GM18499 (cell line): ENCODE measurements around the gene ASXL2.
"Not testable (repeated sequence)": the region's sequence is repeated elsewhere in the genome, so short reads cannot be mapped to it uniquely, and the experiment has no call there.

Experiments used
- ATAC-seq: cut with Tn5 transposase; IDR thresholded peaks from one replicate; pipeline ENCODE4 v1.9.1; 2021; ENCODE audit warnings: moderate number of reproducible peaks; ENCODE audit not compliant: insufficient read depth, unreplicated experiment

Gene ASXL2

GRCh38 chr2:25878361-25879132, at the start of gene ASXL2:
Gene ASXL2, minus strand, starts transcription at chr2:25878487. Its CDS starts 265 bp downstream, at chr2:25878222.
- ATAC-seq, result peak; percentile 71

GRCh38 chr2:25926984-25927756, 48.9 kb upstream of the ASXL2 start:
- no peak for ATAC-seq

GRCh38 chr2:25922501-25922900, 44.2 kb upstream of the ASXL2 start:
- ATAC-seq, result no peak

GRCh38 chr2:25920786-25921415, 42.6 kb upstream of the ASXL2 start:
- no peak for ATAC-seq

GRCh38 chr2:25920336-25920735, 42.0 kb upstream of the ASXL2 start:
- ATAC-seq, result no peak

- no peak for ATAC-seq
Observed at GRCh38 chr2:25917832-25918231, 39.5 kb upstream of the ASXL2 start.

GRCh38 chr2:25917411-25917810, 39.1 kb upstream of the ASXL2 start:
- ATAC-seq, result not testable (repeated sequence)

- not testable (repeated sequence) for ATAC-seq
Observed at GRCh38 chr2:25915944-25916772, 37.9 kb upstream of the ASXL2 start.

GRCh38 chr2:25915411-25915810, 37.1 kb upstream of the ASXL2 start:
- not testable (repeated sequence) for ATAC-seq

GRCh38 chr2:25913696-25913973, 35.3 kb upstream of the ASXL2 start:
- ATAC-seq, result not testable (repeated sequence)

- no peak for ATAC-seq
Observed at GRCh38 chr2:25912851-25913695, 34.8 kb upstream of the ASXL2 start.

- ATAC-seq, result not testable (repeated sequence)
Observed at GRCh38 chr2:25909574-25909973, 31.3 kb upstream of the ASXL2 start.

GRCh38 chr2:25905126-25905525, 26.8 kb upstream of the ASXL2 start:
- ATAC-seq, result no peak

- no peak for ATAC-seq
Observed at GRCh38 chr2:25903216-25903776, 25.0 kb upstream of the ASXL2 start.

- no peak for ATAC-seq
Observed at GRCh38 chr2:25899404-25899970, 21.2 kb upstream of the ASXL2 start.

GRCh38 chr2:25897506-25897905, 19.2 kb upstream of the ASXL2 start:
- ATAC-seq, result no peak

GRCh38 chr2:25896308-25896707, 18.0 kb upstream of the ASXL2 start:
- ATAC-seq, result not testable (repeated sequence)

- no peak for ATAC-seq
Observed at GRCh38 chr2:25895610-25896009, 17.3 kb upstream of the ASXL2 start.

GRCh38 chr2:25895018-25895417, 16.7 kb upstream of the ASXL2 start:
- ATAC-seq, result no peak
